Bronchial epithelial cell (primary cell): ENCODE results near the gene CCL26. TPM values are rescaled to one million over a fixed set of nuclear protein-coding genes. Genes with fewer than 3 reads are reported as not detected.

Experiments
- DNase-seq: peaks from one replicate; pipeline ENCODE4 v3.0.0-alpha.2; 2010; ENCODE audit warnings: low read depth
- FAIRE-seq: peaks from 2 replicates; lab custom pipeline; 2011; peaks lifted over from hg19 to GRCh38; lab: Jason Lieb, UNC
- H3K27me3 ChIP-seq: 2 replicates; pipeline ENCODE4 v1.5.1; 2011; ENCODE audit warnings: low read length; ENCODE audit not compliant: control insufficient read depth, insufficient read depth
- H3K36me3 ChIP-seq: 2 replicates; pipeline ENCODE4 v1.5.1; 2011; ENCODE audit warnings: low read length; ENCODE audit not compliant: control insufficient read depth, insufficient read depth
- H3K4me3 ChIP-seq: 2 replicates; pipeline ENCODE4 v1.5.1; 2011; ENCODE audit warnings: mild to moderate bottlenecking, low read depth, low read length, control low read depth
- total RNA-seq: library from RNA; depleted of rRNA; stranded (reverse); fragments of >200 nt; gene quantifications from 2 replicates; pipeline ENCODE4 v1.2.1, GENCODE V29; 2014
- TF ChIP-seq, protein P1 (sequence below): IDR thresholded peaks from 2 replicates; pipeline ENCODE4 v1.5.1; 2011; ENCODE audit warnings: mild to moderate bottlenecking, moderate library complexity, low read length, control low read depth, inconsistent platforms; ENCODE audit not compliant: insufficient read depth, severe bottlenecking

The CCL26 gene
- total RNA-seq, 1 donor from 2014 or later: not detected

GRCh38 chr7:75756206-75756990 lies 15.6 kb downstream of the CCL26 start:
- TF ChIP-seq, protein P1, sequence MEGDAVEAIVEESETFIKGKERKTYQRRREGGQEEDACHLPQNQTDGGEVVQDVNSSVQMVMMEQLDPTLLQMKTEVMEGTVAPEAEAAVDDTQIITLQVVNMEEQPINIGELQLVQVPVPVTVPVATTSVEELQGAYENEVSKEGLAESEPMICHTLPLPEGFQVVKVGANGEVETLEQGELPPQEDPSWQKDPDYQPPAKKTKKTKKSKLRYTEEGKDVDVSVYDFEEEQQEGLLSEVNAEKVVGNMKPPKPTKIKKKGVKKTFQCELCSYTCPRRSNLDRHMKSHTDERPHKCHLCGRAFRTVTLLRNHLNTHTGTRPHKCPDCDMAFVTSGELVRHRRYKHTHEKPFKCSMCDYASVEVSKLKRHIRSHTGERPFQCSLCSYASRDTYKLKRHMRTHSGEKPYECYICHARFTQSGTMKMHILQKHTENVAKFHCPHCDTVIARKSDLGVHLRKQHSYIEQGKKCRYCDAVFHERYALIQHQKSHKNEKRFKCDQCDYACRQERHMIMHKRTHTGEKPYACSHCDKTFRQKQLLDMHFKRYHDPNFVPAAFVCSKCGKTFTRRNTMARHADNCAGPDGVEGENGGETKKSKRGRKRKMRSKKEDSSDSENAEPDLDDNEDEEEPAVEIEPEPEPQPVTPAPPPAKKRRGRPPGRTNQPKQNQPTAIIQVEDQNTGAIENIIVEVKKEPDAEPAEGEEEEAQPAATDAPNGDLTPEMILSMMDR: no peak
- H3K27me3 ChIP-seq: no peaks in the 10 kb centered on the region
- DNase-seq (no peak), FAIRE-seq (no peak)
- H3K36me3 ChIP-seq: no peaks in the 10 kb centered on the region
- no peak overlapping the region for H3K4me3 ChIP-seq

DNA sequence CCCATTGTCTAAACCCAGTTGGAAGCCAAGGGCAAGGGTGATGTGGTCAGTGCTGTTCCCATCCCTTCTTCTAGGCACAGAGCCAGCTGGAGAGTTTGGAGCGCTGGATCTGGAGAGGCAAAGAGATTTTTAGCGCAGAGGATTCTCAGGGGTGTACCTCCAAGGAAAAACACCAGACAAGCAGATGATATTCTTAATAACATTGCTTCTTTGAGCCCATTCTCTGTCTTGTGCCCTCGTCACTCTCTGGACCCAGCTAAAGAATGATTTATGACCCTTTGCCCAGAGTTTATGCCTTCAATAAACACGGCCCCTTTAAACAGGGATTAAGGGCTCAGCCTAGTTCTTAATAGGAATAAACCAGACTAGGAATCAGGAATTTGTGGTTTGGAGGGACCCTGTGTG lies 28.6 kb downstream of the CCL26 start:
- no peaks in the 10 kb centered on the region for H3K36me3 ChIP-seq
- no peak overlapping the region for H3K4me3 ChIP-seq
- no peaks in the 10 kb centered on the region for H3K27me3 ChIP-seq
- DNase-seq: no peak
- no peak for FAIRE-seq
- TF ChIP-seq, protein P1: no peak

DNA sequence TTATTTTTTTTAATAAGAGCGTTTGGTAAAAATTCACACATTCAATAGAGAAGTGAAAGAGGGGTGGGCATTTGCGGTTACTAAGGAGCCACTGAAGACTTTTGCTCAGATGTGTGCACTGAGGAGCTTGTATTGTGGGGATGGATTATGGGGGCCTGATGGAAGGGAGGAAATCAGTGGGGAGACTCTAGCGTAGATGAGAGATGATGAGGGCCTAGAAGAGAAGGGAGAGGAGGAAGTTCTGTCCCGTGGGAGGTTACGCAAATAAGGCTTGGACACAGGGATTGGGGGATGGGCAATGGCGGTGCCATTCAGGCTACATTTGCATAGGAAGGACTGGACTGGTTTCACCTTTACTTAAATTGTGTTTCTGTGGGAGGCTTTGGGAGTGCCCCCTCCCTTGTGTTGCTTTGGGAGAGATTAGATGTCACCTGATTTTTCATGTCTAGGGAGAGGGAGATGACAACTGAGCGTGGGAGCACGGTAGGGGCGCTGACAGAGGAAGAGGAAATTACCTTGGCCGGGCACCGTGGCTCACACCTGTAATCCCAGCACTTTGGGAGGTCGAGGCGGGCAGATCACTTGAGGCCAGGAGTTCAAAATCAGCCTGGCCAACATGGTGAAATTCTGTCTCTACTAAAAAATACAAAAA lies 31.0 kb downstream of the CCL26 start:
- DNase-seq (no peak), FAIRE-seq (no peak)
- H3K27me3 ChIP-seq: no peaks in the 10 kb centered on the region
- TF ChIP-seq, protein P1: no peak
- H3K36me3 ChIP-seq: no peaks in the 10 kb centered on the region
- no peak overlapping the region for H3K4me3 ChIP-seq

GRCh38 chr7:75739796-75740672 lies 32.0 kb downstream of the CCL26 start:
- peak; percentile 33 for DNase-seq
- TF ChIP-seq, protein P1: no peak
- peak overlapping the region; percentile 69 for H3K4me3 ChIP-seq
- FAIRE-seq: no peak
- no peaks in the 10 kb centered on the region for H3K36me3 ChIP-seq
- no peaks in the 10 kb centered on the region for H3K27me3 ChIP-seq

DNA sequence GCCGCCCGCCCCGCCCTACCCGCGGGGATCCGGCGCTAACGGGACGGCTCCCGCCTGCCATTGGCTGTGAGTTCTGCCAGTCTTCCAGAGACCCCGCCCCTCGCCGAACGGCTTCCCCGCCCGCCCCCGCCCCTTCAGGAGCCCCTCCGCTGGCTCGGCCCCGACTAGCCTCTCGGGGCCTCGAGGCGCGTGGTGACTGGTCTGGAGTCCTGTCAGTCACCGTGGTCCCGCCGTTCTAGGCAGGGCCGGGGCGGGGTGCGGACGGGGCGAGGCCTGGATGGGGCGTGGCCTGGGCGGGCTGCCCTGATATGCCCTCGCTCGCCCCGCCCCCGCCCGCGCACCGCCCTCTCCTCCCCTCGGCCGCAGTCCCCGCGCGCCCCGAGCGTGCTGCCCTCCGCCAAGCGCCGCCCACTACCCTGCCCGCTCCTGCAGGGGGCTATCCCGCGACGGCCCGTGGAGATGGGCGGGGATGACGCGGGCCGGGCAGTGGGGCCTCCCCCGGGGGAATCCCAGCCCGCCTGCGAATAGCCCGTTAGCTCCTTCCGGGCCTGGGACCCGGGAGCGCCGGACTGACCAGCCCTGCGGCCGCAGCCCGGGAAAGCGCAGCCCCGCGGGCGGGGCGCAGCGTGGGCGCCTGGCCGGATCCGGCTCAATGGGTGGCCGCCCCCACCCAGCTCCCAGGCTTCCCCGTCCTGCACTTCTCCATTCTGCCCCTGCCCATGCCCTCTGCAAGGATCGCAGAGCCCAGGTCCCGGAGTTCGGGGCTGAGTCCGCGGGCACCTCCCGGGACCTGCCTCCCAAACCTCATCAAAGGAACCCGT lies 32.8 kb downstream of the CCL26 start:
- TF ChIP-seq, protein P1: no peak
- no peaks in the 10 kb centered on the region for H3K27me3 ChIP-seq
- peak overlapping the region; percentile 69 for H3K4me3 ChIP-seq
- peak; percentile 78 for DNase-seq
- no peak for FAIRE-seq
- H3K36me3 ChIP-seq: no peaks in the 10 kb centered on the region
